Measurements from ENCODE around the gene DOCK3.

DNA sequence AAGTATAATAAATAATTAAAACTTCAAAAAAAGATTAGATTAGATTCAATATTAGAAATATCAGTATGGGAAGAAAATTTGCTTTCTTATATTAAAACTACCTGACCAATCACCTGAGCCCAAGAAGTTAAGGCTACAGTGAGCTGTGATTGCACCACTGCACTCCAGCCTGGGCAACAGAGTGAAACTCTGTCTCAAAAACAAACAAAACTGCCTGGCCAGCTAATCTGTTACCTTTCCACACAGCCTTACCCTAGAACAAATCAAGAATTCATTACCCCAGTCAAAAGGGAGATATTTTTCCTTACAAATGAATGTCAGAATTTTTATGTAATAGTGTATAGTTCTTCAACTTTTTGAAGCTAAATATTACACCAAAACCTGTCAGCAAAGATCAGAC, 593.4 kb downstream of the DOCK3 start:
- TF ChIP-seq, protein P1, sequence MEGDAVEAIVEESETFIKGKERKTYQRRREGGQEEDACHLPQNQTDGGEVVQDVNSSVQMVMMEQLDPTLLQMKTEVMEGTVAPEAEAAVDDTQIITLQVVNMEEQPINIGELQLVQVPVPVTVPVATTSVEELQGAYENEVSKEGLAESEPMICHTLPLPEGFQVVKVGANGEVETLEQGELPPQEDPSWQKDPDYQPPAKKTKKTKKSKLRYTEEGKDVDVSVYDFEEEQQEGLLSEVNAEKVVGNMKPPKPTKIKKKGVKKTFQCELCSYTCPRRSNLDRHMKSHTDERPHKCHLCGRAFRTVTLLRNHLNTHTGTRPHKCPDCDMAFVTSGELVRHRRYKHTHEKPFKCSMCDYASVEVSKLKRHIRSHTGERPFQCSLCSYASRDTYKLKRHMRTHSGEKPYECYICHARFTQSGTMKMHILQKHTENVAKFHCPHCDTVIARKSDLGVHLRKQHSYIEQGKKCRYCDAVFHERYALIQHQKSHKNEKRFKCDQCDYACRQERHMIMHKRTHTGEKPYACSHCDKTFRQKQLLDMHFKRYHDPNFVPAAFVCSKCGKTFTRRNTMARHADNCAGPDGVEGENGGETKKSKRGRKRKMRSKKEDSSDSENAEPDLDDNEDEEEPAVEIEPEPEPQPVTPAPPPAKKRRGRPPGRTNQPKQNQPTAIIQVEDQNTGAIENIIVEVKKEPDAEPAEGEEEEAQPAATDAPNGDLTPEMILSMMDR (IDR thresholded peaks at IDR 0.05) = no peak
- no peak for TF ChIP-seq POLR2A (IDR thresholded peaks at IDR 0.05)
